SK-N-SH (cell line): ENCODE results near the gene CRYBA1.

Experiments
- CHD2 ChIP-seq: fragments of 150-350 bp; IDR thresholded peaks from 2 replicates; pipeline ENCODE4 v1.6.1; 2018; ENCODE audit warnings: low read length; ENCODE audit not compliant: partially characterized antibody
- GABPA ChIP-seq: IDR thresholded peaks from 2 replicates; pipeline ENCODE4 v1.4.0; 2012; ENCODE audit warnings: low read depth, mild to moderate bottlenecking
- MXI1 ChIP-seq: IDR thresholded peaks from 2 replicates; pipeline ENCODE4 v1.6.1; 2012; ENCODE audit warnings: mild to moderate bottlenecking, low read depth, low read length, improper control_type of control experiment
- POLR2AphosphoS5 ChIP-seq: IDR thresholded peaks from 2 replicates; pipeline ENCODE4 v1.6.1; 2012; ENCODE audit warnings: low read depth, low read length
- RCOR1 ChIP-seq: fragments of 150-350 bp; IDR thresholded peaks from 2 replicates; pipeline ENCODE4 v1.6.1; 2017; ENCODE audit warnings: antibody characterized with exemption, low read length
- SIN3A ChIP-seq: IDR thresholded peaks from 2 replicates; pipeline ENCODE4 v1.6.1; 2012; ENCODE audit warnings: low read depth, mild to moderate bottlenecking, low read length, moderate library complexity, borderline replicate concordance
- TAF1 ChIP-seq: IDR thresholded peaks from 2 replicates; pipeline ENCODE4 v1.6.1; 2012; ENCODE audit warnings: low read depth, mild to moderate bottlenecking, low read length, moderate library complexity, borderline replicate concordance
- YY1 ChIP-seq: IDR thresholded peaks from 2 replicates; pipeline ENCODE4 v1.4.0; 2012; ENCODE audit warnings: low read depth, mild to moderate bottlenecking
- TF ChIP-seq, protein P1 (sequence below): fragments of 200-600 bp; sonication (generic); IDR thresholded peaks from 2 replicates; pipeline ENCODE4 v1.6.1; 2017; ENCODE audit warnings: antibody characterized with exemption, mild to moderate bottlenecking, moderate library complexity

- TF ChIP-seq, protein P1, sequence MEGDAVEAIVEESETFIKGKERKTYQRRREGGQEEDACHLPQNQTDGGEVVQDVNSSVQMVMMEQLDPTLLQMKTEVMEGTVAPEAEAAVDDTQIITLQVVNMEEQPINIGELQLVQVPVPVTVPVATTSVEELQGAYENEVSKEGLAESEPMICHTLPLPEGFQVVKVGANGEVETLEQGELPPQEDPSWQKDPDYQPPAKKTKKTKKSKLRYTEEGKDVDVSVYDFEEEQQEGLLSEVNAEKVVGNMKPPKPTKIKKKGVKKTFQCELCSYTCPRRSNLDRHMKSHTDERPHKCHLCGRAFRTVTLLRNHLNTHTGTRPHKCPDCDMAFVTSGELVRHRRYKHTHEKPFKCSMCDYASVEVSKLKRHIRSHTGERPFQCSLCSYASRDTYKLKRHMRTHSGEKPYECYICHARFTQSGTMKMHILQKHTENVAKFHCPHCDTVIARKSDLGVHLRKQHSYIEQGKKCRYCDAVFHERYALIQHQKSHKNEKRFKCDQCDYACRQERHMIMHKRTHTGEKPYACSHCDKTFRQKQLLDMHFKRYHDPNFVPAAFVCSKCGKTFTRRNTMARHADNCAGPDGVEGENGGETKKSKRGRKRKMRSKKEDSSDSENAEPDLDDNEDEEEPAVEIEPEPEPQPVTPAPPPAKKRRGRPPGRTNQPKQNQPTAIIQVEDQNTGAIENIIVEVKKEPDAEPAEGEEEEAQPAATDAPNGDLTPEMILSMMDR = no peak
- no peak for TF ChIP-seq MXI1
- no peak for TF ChIP-seq CHD2
- TF ChIP-seq SIN3A = no peak
- no peak for TF ChIP-seq YY1
- TF ChIP-seq GABPA = no peak
- no peak for TF ChIP-seq TAF1
- TF ChIP-seq POLR2AphosphoS5 = no peak
- TF ChIP-seq RCOR1 = no peak
Measured at GRCh38 chr17:29240477-29240876, 6.2 kb upstream of the CRYBA1 start.
